ENCODE data around the gene MGMT. TPM values are rescaled to one million over a fixed set of nuclear protein-coding genes. Genes with fewer than 3 reads are reported as not detected.

MGMT gene
- total and polyA plus RNA-seq, 2 experiments from 2014 or later = 19.3 to 21.9 TPM

DNA sequence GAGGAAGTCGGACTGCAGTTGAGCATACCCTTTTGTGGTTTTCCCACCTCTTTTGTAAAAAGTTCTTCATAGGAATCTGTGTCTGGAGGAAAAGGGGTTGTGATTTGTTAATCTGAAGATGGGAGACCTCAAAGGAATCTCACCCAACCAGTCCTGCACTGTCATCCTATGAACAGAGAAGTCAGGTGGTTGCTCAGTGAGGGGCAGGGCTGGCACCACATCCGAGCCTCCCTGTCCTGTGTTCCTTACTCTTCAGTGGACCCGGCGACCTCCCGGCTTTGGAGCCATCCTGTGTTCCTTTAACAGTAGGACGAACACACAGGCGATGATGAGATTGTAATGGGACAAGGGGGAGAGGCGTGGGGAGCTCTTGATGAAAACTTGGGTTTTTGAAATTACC lies 2.8 kb upstream of the MGMT start (continued):
- no peak for TF ChIP-seq ZNF114 (CRISPR knock-in tag; IDR thresholded peaks at IDR 0.05)
- no peak for TF ChIP-seq STAT1 (IDR thresholded peaks at IDR 0.05; ENCODE audit: unreplicated experiment)
- TF ChIP-seq, protein P1, sequence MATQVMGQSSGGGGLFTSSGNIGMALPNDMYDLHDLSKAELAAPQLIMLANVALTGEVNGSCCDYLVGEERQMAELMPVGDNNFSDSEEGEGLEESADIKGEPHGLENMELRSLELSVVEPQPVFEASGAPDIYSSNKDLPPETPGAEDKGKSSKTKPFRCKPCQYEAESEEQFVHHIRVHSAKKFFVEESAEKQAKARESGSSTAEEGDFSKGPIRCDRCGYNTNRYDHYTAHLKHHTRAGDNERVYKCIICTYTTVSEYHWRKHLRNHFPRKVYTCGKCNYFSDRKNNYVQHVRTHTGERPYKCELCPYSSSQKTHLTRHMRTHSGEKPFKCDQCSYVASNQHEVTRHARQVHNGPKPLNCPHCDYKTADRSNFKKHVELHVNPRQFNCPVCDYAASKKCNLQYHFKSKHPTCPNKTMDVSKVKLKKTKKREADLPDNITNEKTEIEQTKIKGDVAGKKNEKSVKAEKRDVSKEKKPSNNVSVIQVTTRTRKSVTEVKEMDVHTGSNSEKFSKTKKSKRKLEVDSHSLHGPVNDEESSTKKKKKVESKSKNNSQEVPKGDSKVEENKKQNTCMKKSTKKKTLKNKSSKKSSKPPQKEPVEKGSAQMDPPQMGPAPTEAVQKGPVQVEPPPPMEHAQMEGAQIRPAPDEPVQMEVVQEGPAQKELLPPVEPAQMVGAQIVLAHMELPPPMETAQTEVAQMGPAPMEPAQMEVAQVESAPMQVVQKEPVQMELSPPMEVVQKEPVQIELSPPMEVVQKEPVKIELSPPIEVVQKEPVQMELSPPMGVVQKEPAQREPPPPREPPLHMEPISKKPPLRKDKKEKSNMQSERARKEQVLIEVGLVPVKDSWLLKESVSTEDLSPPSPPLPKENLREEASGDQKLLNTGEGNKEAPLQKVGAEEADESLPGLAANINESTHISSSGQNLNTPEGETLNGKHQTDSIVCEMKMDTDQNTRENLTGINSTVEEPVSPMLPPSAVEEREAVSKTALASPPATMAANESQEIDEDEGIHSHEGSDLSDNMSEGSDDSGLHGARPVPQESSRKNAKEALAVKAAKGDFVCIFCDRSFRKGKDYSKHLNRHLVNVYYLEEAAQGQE (IDR thresholded peaks at IDR 0.05; ENCODE audit: unreplicated experiment) = no peak
- no peak for TF ChIP-seq EZH2phosphoT487 (IDR thresholded peaks at IDR 0.05; ENCODE audit: unreplicated experiment)
- no peak for TF ChIP-seq JUNB (IDR thresholded peaks at IDR 0.05; ENCODE audit: unreplicated experiment)
- TF ChIP-seq, protein P2, sequence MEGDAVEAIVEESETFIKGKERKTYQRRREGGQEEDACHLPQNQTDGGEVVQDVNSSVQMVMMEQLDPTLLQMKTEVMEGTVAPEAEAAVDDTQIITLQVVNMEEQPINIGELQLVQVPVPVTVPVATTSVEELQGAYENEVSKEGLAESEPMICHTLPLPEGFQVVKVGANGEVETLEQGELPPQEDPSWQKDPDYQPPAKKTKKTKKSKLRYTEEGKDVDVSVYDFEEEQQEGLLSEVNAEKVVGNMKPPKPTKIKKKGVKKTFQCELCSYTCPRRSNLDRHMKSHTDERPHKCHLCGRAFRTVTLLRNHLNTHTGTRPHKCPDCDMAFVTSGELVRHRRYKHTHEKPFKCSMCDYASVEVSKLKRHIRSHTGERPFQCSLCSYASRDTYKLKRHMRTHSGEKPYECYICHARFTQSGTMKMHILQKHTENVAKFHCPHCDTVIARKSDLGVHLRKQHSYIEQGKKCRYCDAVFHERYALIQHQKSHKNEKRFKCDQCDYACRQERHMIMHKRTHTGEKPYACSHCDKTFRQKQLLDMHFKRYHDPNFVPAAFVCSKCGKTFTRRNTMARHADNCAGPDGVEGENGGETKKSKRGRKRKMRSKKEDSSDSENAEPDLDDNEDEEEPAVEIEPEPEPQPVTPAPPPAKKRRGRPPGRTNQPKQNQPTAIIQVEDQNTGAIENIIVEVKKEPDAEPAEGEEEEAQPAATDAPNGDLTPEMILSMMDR (conservative IDR thresholded peaks at IDR 0.05; ENCODE audit: low read depth in 2 of 2) = no peak
- no peak for TF ChIP-seq NANOG (IDR thresholded peaks at IDR 0.05; ENCODE audit: borderline replicate concordance)
- TF ChIP-seq CREB1 (CRISPR knock-in tag; IDR thresholded peaks at IDR 0.05; ENCODE audit: low read depth) = no peak

DNA sequence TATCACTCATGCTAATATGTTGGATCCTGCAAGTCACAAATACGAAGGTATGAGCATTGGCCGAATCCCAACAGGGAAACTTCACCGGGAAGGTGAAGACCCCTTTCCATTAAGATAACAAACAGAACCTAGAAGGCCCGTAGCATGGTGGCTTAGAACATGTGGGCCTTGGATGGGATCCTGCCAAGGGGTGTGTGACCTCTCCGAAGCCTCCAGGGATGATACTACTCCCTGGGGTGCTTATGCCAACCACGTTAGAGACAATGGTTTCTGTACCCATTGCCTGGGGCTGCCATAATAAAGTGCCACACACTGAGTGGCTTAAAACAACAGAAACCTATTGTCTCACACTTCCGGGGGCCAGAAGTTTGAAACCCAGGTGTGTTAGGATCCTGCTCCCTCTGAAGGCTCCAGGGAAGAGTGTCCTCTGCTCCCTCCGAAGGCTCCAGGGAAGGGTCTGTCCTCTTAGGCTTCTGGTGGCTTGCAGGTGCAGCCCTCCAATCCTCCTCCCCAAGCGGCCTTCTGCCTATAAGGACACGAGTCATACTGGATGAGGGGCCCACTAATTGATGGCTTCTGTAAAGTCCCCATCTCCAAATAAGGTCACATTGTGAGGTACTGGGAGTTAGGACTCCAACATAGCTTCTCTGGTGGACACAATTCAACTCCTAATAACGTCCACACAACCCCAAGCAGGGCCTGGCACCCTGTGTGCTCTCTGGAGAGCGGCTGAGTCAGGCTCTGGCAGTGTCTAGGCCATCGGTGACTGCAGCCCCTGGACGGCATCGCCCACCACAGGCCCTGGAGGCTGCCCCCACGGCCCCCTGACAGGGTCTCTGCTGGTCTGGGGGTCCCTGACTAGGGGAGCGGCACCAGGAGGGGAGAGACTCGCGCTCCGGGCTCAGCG lies 992 bp upstream of the MGMT start:
- no peak for DNase-seq (ENCODE audit: low spot score)
- ATAC-seq = peak; percentile 8
- Histone ChIP-seq H3K36me3 (ENCODE audit: insufficient read depth) (no peaks in the 10 kb centered on the region), H3K4me1 (ENCODE audit: insufficient read depth) (peaks cover 6% of the 10 kb centered on the region; the same call in 1 of the 2 replicates), H3K4me3 (peak overlapping the region; percentile 36; the same call in 1 of the 2 replicates), H3K27me3 (ENCODE audit: insufficient read depth) (peaks cover 9% of the 10 kb centered on the region; the same call in 1 of the 2 replicates), H3K27ac (ENCODE audit: low read depth) (no peak overlapping the region), H3K79me2 (replicated peaks; ENCODE audit: insufficient read depth) (no peaks in the 10 kb centered on the region), H3K9me2 (ENCODE audit: insufficient read depth) (no peaks in the 10 kb centered on the region), H3F3A (replicated peaks; ENCODE audit: low read depth) (no peaks in the 10 kb centered on the region), H2AFZ (peak overlapping the region; percentile 86; the same call in 1 of the 2 replicates), H4K20me1 (replicated peaks; ENCODE audit: insufficient read depth) (no peaks in the 10 kb centered on the region), H3K4me2 (peak overlapping the region; percentile 73; the same call in 1 of the 2 replicates)
- Mint-ChIP-seq H3K4me3 (peak overlapping the region; percentile 48; the same call in 1 of the 3 replicates), H3K27ac (no peak overlapping the region), H3K4me1 (peaks cover 16% of the 10 kb centered on the region), H3K27me3 (ENCODE audit: insufficient read depth, low read depth, poor library complexity) (peaks cover 21% of the 10 kb centered on the region), H3K36me3 (ENCODE audit: low read depth) (0 out of 3 replicates have a peak, but pooled peaks cover 3% of the 10 kb centered on the region), H3K9me3 (peaks cover 2% of the 10 kb centered on the region; the same call in 1 of the 3 replicates)
- TF ChIP-seq ZNF331 (CRISPR knock-in tag; IDR thresholded peaks at IDR 0.05; ENCODE audit: low read depth) = no peak
- TF ChIP-seq, protein P3, sequence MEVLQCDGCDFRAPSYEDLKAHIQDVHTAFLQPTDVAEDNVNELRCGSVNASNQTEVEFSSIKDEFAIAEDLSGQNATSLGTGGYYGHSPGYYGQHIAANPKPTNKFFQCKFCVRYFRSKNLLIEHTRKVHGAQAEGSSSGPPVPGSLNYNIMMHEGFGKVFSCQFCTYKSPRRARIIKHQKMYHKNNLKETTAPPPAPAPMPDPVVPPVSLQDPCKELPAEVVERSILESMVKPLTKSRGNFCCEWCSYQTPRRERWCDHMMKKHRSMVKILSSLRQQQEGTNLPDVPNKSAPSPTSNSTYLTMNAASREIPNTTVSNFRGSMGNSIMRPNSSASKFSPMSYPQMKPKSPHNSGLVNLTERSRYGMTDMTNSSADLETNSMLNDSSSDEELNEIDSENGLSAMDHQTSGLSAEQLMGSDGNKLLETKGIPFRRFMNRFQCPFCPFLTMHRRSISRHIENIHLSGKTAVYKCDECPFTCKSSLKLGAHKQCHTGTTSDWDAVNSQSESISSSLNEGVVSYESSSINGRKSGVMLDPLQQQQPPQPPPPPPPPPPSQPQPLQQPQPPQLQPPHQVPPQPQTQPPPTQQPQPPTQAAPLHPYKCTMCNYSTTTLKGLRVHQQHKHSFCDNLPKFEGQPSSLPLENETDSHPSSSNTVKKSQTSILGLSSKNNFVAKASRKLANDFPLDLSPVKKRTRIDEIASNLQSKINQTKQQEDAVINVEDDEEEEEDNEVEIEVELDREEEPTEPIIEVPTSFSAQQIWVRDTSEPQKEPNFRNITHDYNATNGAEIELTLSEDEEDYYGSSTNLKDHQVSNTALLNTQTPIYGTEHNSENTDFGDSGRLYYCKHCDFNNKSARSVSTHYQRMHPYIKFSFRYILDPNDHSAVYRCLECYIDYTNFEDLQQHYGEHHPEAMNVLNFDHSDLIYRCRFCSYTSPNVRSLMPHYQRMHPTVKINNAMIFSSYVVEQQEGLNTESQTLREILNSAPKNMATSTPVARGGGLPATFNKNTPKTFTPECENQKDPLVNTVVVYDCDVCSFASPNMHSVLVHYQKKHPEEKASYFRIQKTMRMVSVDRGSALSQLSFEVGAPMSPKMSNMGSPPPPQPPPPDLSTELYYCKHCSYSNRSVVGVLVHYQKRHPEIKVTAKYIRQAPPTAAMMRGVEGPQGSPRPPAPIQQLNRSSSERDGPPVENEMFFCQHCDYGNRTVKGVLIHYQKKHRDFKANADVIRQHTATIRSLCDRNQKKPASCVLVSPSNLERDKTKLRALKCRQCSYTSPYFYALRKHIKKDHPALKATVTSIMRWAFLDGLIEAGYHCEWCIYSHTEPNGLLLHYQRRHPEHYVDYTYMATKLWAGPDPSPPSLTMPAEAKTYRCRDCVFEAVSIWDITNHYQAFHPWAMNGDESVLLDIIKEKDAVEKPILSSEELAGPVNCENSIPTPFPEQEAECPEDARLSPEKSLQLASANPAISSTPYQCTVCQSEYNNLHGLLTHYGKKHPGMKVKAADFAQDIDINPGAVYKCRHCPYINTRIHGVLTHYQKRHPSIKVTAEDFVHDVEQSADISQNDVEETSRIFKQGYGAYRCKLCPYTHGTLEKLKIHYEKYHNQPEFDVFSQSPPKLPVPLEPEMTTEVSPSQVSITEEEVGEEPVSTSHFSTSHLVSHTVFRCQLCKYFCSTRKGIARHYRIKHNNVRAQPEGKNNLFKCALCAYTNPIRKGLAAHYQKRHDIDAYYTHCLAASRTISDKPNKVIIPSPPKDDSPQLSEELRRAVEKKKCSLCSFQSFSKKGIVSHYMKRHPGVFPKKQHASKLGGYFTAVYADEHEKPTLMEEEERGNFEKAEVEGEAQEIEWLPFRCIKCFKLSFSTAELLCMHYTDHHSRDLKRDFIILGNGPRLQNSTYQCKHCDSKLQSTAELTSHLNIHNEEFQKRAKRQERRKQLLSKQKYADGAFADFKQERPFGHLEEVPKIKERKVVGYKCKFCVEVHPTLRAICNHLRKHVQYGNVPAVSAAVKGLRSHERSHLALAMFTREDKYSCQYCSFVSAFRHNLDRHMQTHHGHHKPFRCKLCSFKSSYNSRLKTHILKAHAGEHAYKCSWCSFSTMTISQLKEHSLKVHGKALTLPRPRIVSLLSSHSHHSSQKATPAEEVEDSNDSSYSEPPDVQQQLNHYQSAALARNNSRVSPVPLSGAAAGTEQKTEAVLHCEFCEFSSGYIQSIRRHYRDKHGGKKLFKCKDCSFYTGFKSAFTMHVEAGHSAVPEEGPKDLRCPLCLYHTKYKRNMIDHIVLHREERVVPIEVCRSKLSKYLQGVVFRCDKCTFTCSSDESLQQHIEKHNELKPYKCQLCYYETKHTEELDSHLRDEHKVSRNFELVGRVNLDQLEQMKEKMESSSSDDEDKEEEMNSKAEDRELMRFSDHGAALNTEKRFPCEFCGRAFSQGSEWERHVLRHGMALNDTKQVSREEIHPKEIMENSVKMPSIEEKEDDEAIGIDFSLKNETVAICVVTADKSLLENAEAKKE (CRISPR knock-in tag; IDR thresholded peaks at IDR 0.05) = no peak
- TF ChIP-seq EZH2phosphoT487 (IDR thresholded peaks at IDR 0.05; ENCODE audit: unreplicated experiment) = no peak
